A673 (cell line): Measurements from ENCODE around the gene DHODH.

Experiments
- EZH2 ChIP-seq: fragments of 200-600 bp; sonication (generic); IDR thresholded peaks from 2 replicates; pipeline ENCODE4 v1.6.1; 2017; ENCODE audit warnings: borderline replicate concordance, low read depth, mild to moderate bottlenecking, mixed read lengths, antibody characterized with exemption, low read length; ENCODE audit not compliant: poor library complexity, severe bottlenecking
- TF ChIP-seq, protein P1 (sequence below): fragments of 300-800, 200-600 bp; sonication (generic); conservative IDR thresholded peaks from 2 replicates; pipeline ENCODE4 v1.5.1; 2017; ENCODE audit warnings: low read depth, mild to moderate bottlenecking, antibody characterized with exemption, low read length, moderate library complexity, mixed read lengths

DNA sequence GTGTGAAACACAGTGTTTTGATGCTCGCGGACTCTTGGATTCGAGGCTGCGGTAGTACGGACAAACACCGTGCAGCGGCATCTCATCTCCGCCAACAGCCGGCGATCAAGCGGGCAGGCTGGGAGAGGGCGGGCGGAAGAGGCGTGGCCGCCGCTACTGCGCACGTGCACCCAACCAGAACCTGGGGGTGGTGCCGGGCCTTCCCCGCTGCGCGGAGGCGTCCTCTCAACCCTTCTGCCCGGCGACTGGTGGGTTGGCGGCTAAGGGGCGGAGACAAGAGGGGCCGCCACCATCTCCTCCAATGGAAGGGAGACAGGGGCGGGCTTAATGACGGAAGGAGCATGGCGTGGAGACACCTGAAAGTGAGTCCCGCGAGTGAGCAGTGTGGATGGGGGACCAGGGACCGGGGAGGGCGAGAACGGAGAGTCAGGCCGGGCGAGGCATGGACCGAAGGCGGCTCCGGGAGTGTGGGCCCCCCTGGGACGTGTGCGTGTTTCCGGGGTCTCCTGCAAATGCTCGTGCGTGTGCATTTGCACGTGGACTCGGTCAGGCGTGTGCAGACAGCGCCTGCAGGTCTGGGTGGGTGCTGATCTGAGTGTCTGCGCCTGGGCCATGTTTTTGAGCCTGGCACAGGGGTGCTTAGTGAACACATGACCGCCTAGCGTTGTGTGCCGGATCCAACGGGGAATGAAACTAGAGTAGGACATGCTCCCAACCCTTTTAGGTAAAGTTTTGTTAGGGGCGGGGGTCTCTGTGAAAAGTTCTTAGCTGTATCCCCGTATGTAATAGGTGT is at the start of gene DHODH:
- TF ChIP-seq, protein P1, sequence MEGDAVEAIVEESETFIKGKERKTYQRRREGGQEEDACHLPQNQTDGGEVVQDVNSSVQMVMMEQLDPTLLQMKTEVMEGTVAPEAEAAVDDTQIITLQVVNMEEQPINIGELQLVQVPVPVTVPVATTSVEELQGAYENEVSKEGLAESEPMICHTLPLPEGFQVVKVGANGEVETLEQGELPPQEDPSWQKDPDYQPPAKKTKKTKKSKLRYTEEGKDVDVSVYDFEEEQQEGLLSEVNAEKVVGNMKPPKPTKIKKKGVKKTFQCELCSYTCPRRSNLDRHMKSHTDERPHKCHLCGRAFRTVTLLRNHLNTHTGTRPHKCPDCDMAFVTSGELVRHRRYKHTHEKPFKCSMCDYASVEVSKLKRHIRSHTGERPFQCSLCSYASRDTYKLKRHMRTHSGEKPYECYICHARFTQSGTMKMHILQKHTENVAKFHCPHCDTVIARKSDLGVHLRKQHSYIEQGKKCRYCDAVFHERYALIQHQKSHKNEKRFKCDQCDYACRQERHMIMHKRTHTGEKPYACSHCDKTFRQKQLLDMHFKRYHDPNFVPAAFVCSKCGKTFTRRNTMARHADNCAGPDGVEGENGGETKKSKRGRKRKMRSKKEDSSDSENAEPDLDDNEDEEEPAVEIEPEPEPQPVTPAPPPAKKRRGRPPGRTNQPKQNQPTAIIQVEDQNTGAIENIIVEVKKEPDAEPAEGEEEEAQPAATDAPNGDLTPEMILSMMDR: 0 out of 2 replicates have a peak, but pooled peaks have one; percentile 15
- TF ChIP-seq EZH2: no peak
